A549 (cell line): ENCODE results near the gene YWHAE.

ENCODE experiments used
- CTCF ChIP-seq: fragments of >200 bp; sonication (Bioruptor Twin); formaldehyde crosslinking; IDR thresholded peaks from 3 replicates; pipeline ENCODE4 v1.5.1; 2016
- EHMT2 ChIP-seq: fragments of 200-600 bp; sonication (generic); IDR thresholded peaks from 2 replicates; pipeline ENCODE4 v1.6.1; 2016; ENCODE audit warnings: antibody characterized with exemption, low read depth, mild to moderate bottlenecking, moderate library complexity
- HMGXB4 ChIP-seq: fragments of 250-450 bp; sonication (Bioruptor Pico); IDR thresholded peaks from 2 replicates; pipeline ENCODE4 v1.5.0; 2021; ENCODE audit warnings: mild to moderate bottlenecking, moderate library complexity, borderline replicate concordance
- JUN ChIP-seq, 2 experiments: fragments of >200 bp; sonication (Bioruptor Twin); formaldehyde crosslinking; IDR thresholded peaks; 2 replicates in 1 of 2; 3 replicates in 1 of 2; pipeline ENCODE4 v1.6.1; 2016 to 2017
- MAZ ChIP-seq: fragments of 150-350 bp; IDR thresholded peaks from 2 replicates; pipeline ENCODE4 v1.6.1; 2014; ENCODE audit warnings: antibody characterized with exemption, low read depth, low read length, borderline replicate concordance
- MYC ChIP-seq: IDR thresholded peaks from 2 replicates; pipeline ENCODE4 v1.6.1; 2012; ENCODE audit warnings: mild to moderate bottlenecking, inconsistent platforms, low read length, improper control_type of control experiment, borderline replicate concordance
- PBX3 ChIP-seq: IDR thresholded peaks from 2 replicates; pipeline ENCODE4 v1.6.1; 2012
- POLR2A ChIP-seq: IDR thresholded peaks from 2 replicates; pipeline ENCODE4 v1.6.1; 2012; ENCODE audit warnings: mild to moderate bottlenecking, low read length
- POLR2AphosphoS2 ChIP-seq: conservative IDR thresholded peaks from 2 replicates; pipeline ENCODE4 v1.6.1; 2012; ENCODE audit warnings: low read length, improper control_type of control experiment, inconsistent platforms
- RCOR1 ChIP-seq: fragments of 150-350 bp; IDR thresholded peaks from 2 replicates; pipeline ENCODE4 v1.6.1; 2014; ENCODE audit warnings: antibody characterized with exemption, low read length, low read depth
- SMC3 ChIP-seq: fragments of >200 bp; sonication (Bioruptor Twin); formaldehyde crosslinking; IDR thresholded peaks from 3 replicates; pipeline ENCODE4 v1.6.1; 2018; ENCODE audit warnings: inconsistent platforms
- TP53 ChIP-seq: fragments of 250-450 bp; sonication (Bioruptor Pico); IDR thresholded peaks from 2 replicates; pipeline ENCODE4 v1.5.0; 2021; ENCODE audit warnings: mild to moderate bottlenecking, moderate library complexity
- USF2 ChIP-seq: fragments of 450-650 bp; IDR thresholded peaks from 2 replicates; pipeline ENCODE4 v1.6.1; 2014; ENCODE audit warnings: antibody characterized with exemption
- ZFP36 ChIP-seq: fragments of 450-650 bp; IDR thresholded peaks from 2 replicates; pipeline ENCODE4 v1.6.1; 2014; ENCODE audit warnings: borderline replicate concordance; ENCODE audit not compliant: partially characterized antibody

- TF ChIP-seq POLR2A (no peak), JUN (IDR thresholded peaks at IDR 0.05) (no peak), POLR2AphosphoS2 (no peak), CTCF (no peak), MYC (no peak), EHMT2 (no peak), HMGXB4 (CRISPR knock-in tag) (no peak), TP53 (no peak), USF2 (no peak), SMC3 (no peak), MAZ (no peak), RCOR1 (no peak), PBX3 (no peak), ZFP36 (no peak)
These were observed 14.1 kb upstream of the YWHAE start for GRCh38 chr17:1414001-1414574.
